Mucosa of stomach (tissue), 1 donor: ENCODE data around the gene SLC26A1.
"Not testable (repeated sequence)": the region's sequence is repeated elsewhere in the genome, so short reads cannot be mapped to it uniquely, and the experiment has no call there.

ENCODE experiments used
- H3K27me3 ChIP-seq: one replicate; pipeline ENCODE4 v1.7.0; 2013; ENCODE audit warnings: mild to moderate bottlenecking, low read length; ENCODE audit not compliant: control insufficient read depth, insufficient read depth
- H3K36me3 ChIP-seq: one replicate; pipeline ENCODE4 v1.7.0; 2013; ENCODE audit warnings: low read length; ENCODE audit not compliant: control insufficient read depth, insufficient read depth
- H3K4me1 ChIP-seq: one replicate; pipeline ENCODE4 v1.7.0; 2013; ENCODE audit warnings: mild to moderate bottlenecking, low read length; ENCODE audit not compliant: control insufficient read depth, insufficient read depth
- H3K4me3 ChIP-seq: one replicate; pipeline ENCODE4 v1.7.0; 2013; ENCODE audit warnings: low read length
- H3K9ac ChIP-seq: one replicate; pipeline ENCODE4 v1.7.0; 2013; ENCODE audit warnings: mild to moderate bottlenecking, low read length, moderate library complexity
- H3K9me3 ChIP-seq: one replicate; pipeline ENCODE4 v1.7.0; 2013; ENCODE audit warnings: mild to moderate bottlenecking, low read length, moderate library complexity; ENCODE audit not compliant: control insufficient read depth
- donor health status: Pancreatic carcinoma.

Gene SLC26A1

GRCh38 chr4:945274-946102, 47.7 kb downstream of the SLC26A1 start:
- Histone ChIP-seq H3K4me1 (no peaks in the 10 kb centered on the region), H3K36me3 (no peaks in the 10 kb centered on the region), H3K27me3 (no peaks in the 10 kb centered on the region), H3K9me3 (no peaks in the 10 kb centered on the region), H3K4me3 (no peak overlapping the region), H3K9ac (no peak overlapping the region)

- H3K4me3 ChIP-seq, H3K36me3 ChIP-seq, H3K27me3 ChIP-seq, H3K4me1 ChIP-seq, H3K9me3 ChIP-seq, H3K9ac ChIP-seq: not testable (repeated sequence)
These were observed 53.7 kb downstream of the SLC26A1 start for GRCh38 chr4:939508-939907.
